ENCODE results near the gene SIRT4. TPM values are rescaled to one million over a fixed set of nuclear protein-coding genes. Genes with fewer than 3 reads are reported as not detected.
"Not testable (repeated sequence)": the region's sequence is repeated elsewhere in the genome, so short reads cannot be mapped to it uniquely, and the experiment has no call there.

Gene SIRT4
- total RNA-seq, 1 donor from 2014 or later, result 2.2 TPM

- no peaks in the 10 kb centered on the region for H3K27me3 Mint-ChIP-seq (ENCODE audit: low read depth)
- H3K4me1 Mint-ChIP-seq (ENCODE audit: low read depth), result no peaks in the 10 kb centered on the region
- H3K27ac Mint-ChIP-seq, result no peak overlapping the region
- intact Hi-C loops (cut with micrococcal nuclease), result no loop called here
- H3K4me3 Mint-ChIP-seq (ENCODE audit: low read depth), result no peak overlapping the region
- DNase-seq (ENCODE audit: low spot score), result no peak
- H3K36me3 Mint-ChIP-seq (ENCODE audit: low read depth), result no peaks in the 10 kb centered on the region
- peaks cover 6% of the 10 kb centered on the region for H3K9me3 Mint-ChIP-seq
Measured at GRCh38 chr12:120331390-120331789, 29.3 kb downstream of the SIRT4 start.

GRCh38 chr12:120332041-120332440, 29.9 kb downstream of the SIRT4 start:
- no peak overlapping the region for H3K4me3 Mint-ChIP-seq (ENCODE audit: low read depth)
- peaks cover 11% of the 10 kb centered on the region for H3K9me3 Mint-ChIP-seq
- no peak for DNase-seq (ENCODE audit: low spot score)
- intact Hi-C loops (cut with micrococcal nuclease), result no loop called here
- H3K27ac Mint-ChIP-seq, result no peak overlapping the region
- H3K36me3 Mint-ChIP-seq (ENCODE audit: low read depth), result no peaks in the 10 kb centered on the region
- H3K27me3 Mint-ChIP-seq (ENCODE audit: low read depth), result no peaks in the 10 kb centered on the region
- no peaks in the 10 kb centered on the region for H3K4me1 Mint-ChIP-seq (ENCODE audit: low read depth)

- Mint-ChIP-seq H3K4me3 (ENCODE audit: low read depth) (no peak overlapping the region), H3K4me1 (ENCODE audit: low read depth) (no peaks in the 10 kb centered on the region), H3K9me3 (peaks cover 15% of the 10 kb centered on the region), H3K27me3 (ENCODE audit: low read depth) (no peaks in the 10 kb centered on the region), H3K27ac (no peak overlapping the region), H3K36me3 (ENCODE audit: low read depth) (peaks cover 2% of the 10 kb centered on the region)
- no peak for DNase-seq (ENCODE audit: low spot score)
- intact Hi-C loops (cut with micrococcal nuclease), result no loop called here
Measured at GRCh38 chr12:120332523-120332922, 30.4 kb downstream of the SIRT4 start.

- H3K4me3 Mint-ChIP-seq (ENCODE audit: low read depth); intact Hi-C loops (cut with micrococcal nuclease); DNase-seq (ENCODE audit: low spot score); H3K27me3 Mint-ChIP-seq (ENCODE audit: low read depth); H3K27ac Mint-ChIP-seq; H3K36me3 Mint-ChIP-seq (ENCODE audit: low read depth); H3K4me1 Mint-ChIP-seq (ENCODE audit: low read depth): not testable (repeated sequence)
- peaks cover 26% of the 10 kb centered on the region for H3K9me3 Mint-ChIP-seq
Measured at GRCh38 chr12:120335447-120335846, 33.3 kb downstream of the SIRT4 start.

GRCh38 chr12:120336392-120336791, 34.3 kb downstream of the SIRT4 start:
- H3K27ac Mint-ChIP-seq; H3K36me3 Mint-ChIP-seq (ENCODE audit: low read depth); intact Hi-C loops (cut with micrococcal nuclease); H3K27me3 Mint-ChIP-seq (ENCODE audit: low read depth); H3K4me3 Mint-ChIP-seq (ENCODE audit: low read depth); H3K4me1 Mint-ChIP-seq (ENCODE audit: low read depth); DNase-seq (ENCODE audit: low spot score): not testable (repeated sequence)
- H3K9me3 Mint-ChIP-seq, result peaks cover 26% of the 10 kb centered on the region

- H3K36me3 Mint-ChIP-seq (ENCODE audit: low read depth), result peaks cover 6% of the 10 kb centered on the region
- H3K4me3 Mint-ChIP-seq (ENCODE audit: low read depth), result no peak overlapping the region
- no peaks in the 10 kb centered on the region for H3K4me1 Mint-ChIP-seq (ENCODE audit: low read depth)
Measured at GRCh38 chr12:120337730-120338129, 35.6 kb downstream of the SIRT4 start.

GRCh38 chr12:120339256-120339655, 37.1 kb downstream of the SIRT4 start:
- Mint-ChIP-seq H3K4me1 (ENCODE audit: low read depth) (no peaks in the 10 kb centered on the region), H3K27ac (no peak overlapping the region), H3K9me3 (peaks cover 26% of the 10 kb centered on the region), H3K36me3 (ENCODE audit: low read depth) (peaks cover 6% of the 10 kb centered on the region), H3K27me3 (ENCODE audit: low read depth) (peaks cover 7% of the 10 kb centered on the region), H3K4me3 (ENCODE audit: low read depth) (no peak overlapping the region)
- DNase-seq (ENCODE audit: low spot score), result no peak
- intact Hi-C loops (cut with micrococcal nuclease), result no loop called here

More at GRCh38 chr12:120337730-120338129, 35.6 kb downstream of the SIRT4 start:
- peaks cover 7% of the 10 kb centered on the region for H3K27me3 Mint-ChIP-seq (ENCODE audit: low read depth)
- H3K9me3 Mint-ChIP-seq, result peaks cover 26% of the 10 kb centered on the region
- intact Hi-C loops (cut with micrococcal nuclease), result no loop called here
- H3K27ac Mint-ChIP-seq, result no peak overlapping the region
- DNase-seq (ENCODE audit: low spot score), result no peak

- no peak for DNase-seq (ENCODE audit: low spot score)
- H3K27me3 Mint-ChIP-seq (ENCODE audit: low read depth), result peaks cover 7% of the 10 kb centered on the region
- peaks cover 13% of the 10 kb centered on the region for H3K9me3 Mint-ChIP-seq
- no peaks in the 10 kb centered on the region for H3K4me1 Mint-ChIP-seq (ENCODE audit: low read depth)
- peaks cover 5% of the 10 kb centered on the region for H3K36me3 Mint-ChIP-seq (ENCODE audit: low read depth)
- intact Hi-C loops (cut with micrococcal nuclease), result no loop called here
- H3K27ac Mint-ChIP-seq, result no peak overlapping the region
- H3K4me3 Mint-ChIP-seq (ENCODE audit: low read depth), result no peak overlapping the region
Measured at GRCh38 chr12:120342175-120343038, 40.3 kb downstream of the SIRT4 start.

- intact Hi-C loops (cut with micrococcal nuclease), result no loop called here
- Mint-ChIP-seq H3K27me3 (ENCODE audit: low read depth) (peaks cover 2% of the 10 kb centered on the region), H3K4me1 (ENCODE audit: low read depth) (no peaks in the 10 kb centered on the region), H3K27ac (no peak overlapping the region), H3K36me3 (ENCODE audit: low read depth) (no peaks in the 10 kb centered on the region), H3K4me3 (ENCODE audit: low read depth) (no peak overlapping the region), H3K9me3 (peaks cover 6% of the 10 kb centered on the region)
- DNase-seq (ENCODE audit: low spot score), result no peak
Measured at GRCh38 chr12:120343039-120343537, 41.0 kb downstream of the SIRT4 start.

- H3K9me3 Mint-ChIP-seq, result peaks cover 1% of the 10 kb centered on the region
- no peak for DNase-seq (ENCODE audit: low spot score)
- H3K27ac Mint-ChIP-seq, result no peak overlapping the region
- H3K4me3 Mint-ChIP-seq (ENCODE audit: low read depth), result no peak overlapping the region
- intact Hi-C loops (cut with micrococcal nuclease), result no loop called here
- H3K27me3 Mint-ChIP-seq (ENCODE audit: low read depth), result peaks cover 1% of the 10 kb centered on the region
- no peaks in the 10 kb centered on the region for H3K4me1 Mint-ChIP-seq (ENCODE audit: low read depth)
- H3K36me3 Mint-ChIP-seq (ENCODE audit: low read depth), result no peaks in the 10 kb centered on the region
Measured at GRCh38 chr12:120343692-120344091, 41.6 kb downstream of the SIRT4 start.

GRCh38 chr12:120346031-120346430, 43.9 kb downstream of the SIRT4 start:
- Mint-ChIP-seq H3K4me1 (ENCODE audit: low read depth) (no peaks in the 10 kb centered on the region), H3K4me3 (ENCODE audit: low read depth) (no peak overlapping the region), H3K9me3 (no peaks in the 10 kb centered on the region), H3K36me3 (ENCODE audit: low read depth) (no peaks in the 10 kb centered on the region), H3K27me3 (ENCODE audit: low read depth) (no peaks in the 10 kb centered on the region), H3K27ac (no peak overlapping the region)
- no peak for DNase-seq (ENCODE audit: low spot score)
- intact Hi-C loops (cut with micrococcal nuclease), result no loop called here

GRCh38 chr12:120346681-120347080, 44.6 kb downstream of the SIRT4 start:
- H3K4me1 Mint-ChIP-seq (ENCODE audit: low read depth), result no peaks in the 10 kb centered on the region

GRCh38 chr12:120347766-120348165, 45.6 kb downstream of the SIRT4 start:
- no peak overlapping the region for H3K27ac Mint-ChIP-seq
- H3K4me1 Mint-ChIP-seq (ENCODE audit: low read depth), result no peaks in the 10 kb centered on the region
- no peak for DNase-seq (ENCODE audit: low spot score)
- H3K9me3 Mint-ChIP-seq, result no peaks in the 10 kb centered on the region
- no peak overlapping the region for H3K4me3 Mint-ChIP-seq (ENCODE audit: low read depth)
- intact Hi-C loops (cut with micrococcal nuclease), result no loop called here
- H3K36me3 Mint-ChIP-seq (ENCODE audit: low read depth), result no peaks in the 10 kb centered on the region
- no peaks in the 10 kb centered on the region for H3K27me3 Mint-ChIP-seq (ENCODE audit: low read depth)

More at GRCh38 chr12:120346681-120347080, 44.6 kb downstream of the SIRT4 start:
- H3K27me3 Mint-ChIP-seq (ENCODE audit: low read depth), result no peaks in the 10 kb centered on the region
- H3K4me3 Mint-ChIP-seq (ENCODE audit: low read depth), result no peak overlapping the region
- no peaks in the 10 kb centered on the region for H3K36me3 Mint-ChIP-seq (ENCODE audit: low read depth)
- no peaks in the 10 kb centered on the region for H3K9me3 Mint-ChIP-seq
- intact Hi-C loops (cut with micrococcal nuclease), result no loop called here
- DNase-seq (ENCODE audit: low spot score), result no peak
- H3K27ac Mint-ChIP-seq, result no peak overlapping the region

Measured in activated T-helper 2 cell treated with anti-CD3 and anti-CD28 coated beads, Interferon-gamma antibody, Interleukin-2, Interleukin-4, amounts not matched to agents 10 μg/mL and 5 μg/mL and 100 μg/mL, durations not matched to agents 14 hours and 24 hours and 36 hours (primary cell).